MM.1S (cell line): Measurements from ENCODE around the gene COQ2.
A peak's percentile ranks its signal among the peaks of the same experiment; 100 is the strongest.

ENCODE experiments used
- DNase-seq: peaks from one replicate; pipeline ENCODE4 v3.0.0-alpha.2; 2015
- H2AFZ ChIP-seq: fragments of 300-600 bp; sonication (generic); 2 replicates; pipeline ENCODE4 v1.6.0; 2016; ENCODE audit warnings: antibody characterized with exemption, low read length
- H3F3A ChIP-seq: fragments of 300-600 bp; sonication (generic); 2 replicates; pipeline ENCODE4 v1.6.1; 2016; ENCODE audit warnings: mild to moderate bottlenecking, antibody characterized with exemption, low read length, moderate library complexity, mixed read lengths; ENCODE audit not compliant: insufficient read depth
- H3K27ac ChIP-seq: fragments of 300-600 bp; sonication (generic); 2 replicates; pipeline ENCODE4 v1.5.1; 2016; ENCODE audit warnings: mild to moderate bottlenecking, low read length
- H3K27me3 ChIP-seq: fragments of 300-600 bp; sonication (generic); replicated peaks from 2 replicates; pipeline ENCODE4 v1.6.0; 2016; ENCODE audit warnings: low read length; ENCODE audit not compliant: insufficient read depth
- H3K36me3 ChIP-seq: fragments of 300-600 bp; sonication (generic); replicated peaks from 2 replicates; pipeline ENCODE4 v1.6.1; 2016; ENCODE audit warnings: mild to moderate bottlenecking, low read length, mixed read lengths; ENCODE audit not compliant: insufficient read depth
- H3K4me1 ChIP-seq: fragments of 300-600 bp; sonication (generic); 2 replicates; pipeline ENCODE4 v1.6.1; 2016; ENCODE audit warnings: low read length, mixed read lengths
- H3K4me2 ChIP-seq: fragments of 300-600 bp; sonication (generic); 2 replicates; pipeline ENCODE4 v1.6.0; 2016; ENCODE audit warnings: low read depth, low read length
- H3K4me3 ChIP-seq: fragments of 300-600 bp; sonication (generic); 2 replicates; pipeline ENCODE4 v1.5.1; 2016; ENCODE audit warnings: low read length, mixed read lengths
- H3K79me2 ChIP-seq: fragments of 300-600 bp; sonication (generic); 2 replicates; pipeline ENCODE4 v1.6.1; 2016; ENCODE audit warnings: mixed run types, low read length, mixed read lengths
- H3K9ac ChIP-seq: fragments of 300-600 bp; sonication (generic); 2 replicates; pipeline ENCODE4 v1.6.1; 2016; ENCODE audit warnings: low read length, mixed read lengths
- H3K9me2 ChIP-seq: fragments of 300-600 bp; sonication (generic); replicated peaks from 2 replicates; pipeline ENCODE4 v1.6.1; 2016; ENCODE audit warnings: mild to moderate bottlenecking, low read length, mixed read lengths; ENCODE audit not compliant: insufficient read depth
- H3K9me3 ChIP-seq: fragments of 300-600 bp; sonication (generic); replicated peaks from 2 replicates; pipeline ENCODE4 v1.6.1; 2016; ENCODE audit warnings: mild to moderate bottlenecking, low read length, mixed read lengths; ENCODE audit not compliant: insufficient read depth
- H4K20me1 ChIP-seq: fragments of 300-600 bp; sonication (generic); 2 replicates; pipeline ENCODE4 v1.6.1; 2016; ENCODE audit warnings: mild to moderate bottlenecking, low read length, moderate library complexity, mixed read lengths; ENCODE audit not compliant: insufficient read depth
- CTCF ChIP-seq: fragments of 300-600 bp; sonication (generic); IDR thresholded peaks from 2 replicates; pipeline ENCODE4 v1.5.1; 2016; ENCODE audit warnings: antibody characterized with exemption, low read length, mixed read lengths
- EZH2 ChIP-seq: fragments of 300-600 bp; sonication (generic); optimal IDR thresholded peaks from 2 replicates; pipeline ENCODE3; 2017; ENCODE audit warnings: low read depth, mild to moderate bottlenecking, antibody characterized with exemption, low read length, mixed read lengths
- EZH2phosphoT487 ChIP-seq: fragments of 300-600 bp; sonication (generic); IDR thresholded peaks from 2 replicates; pipeline ENCODE4 v1.6.1; 2018; ENCODE audit warnings: antibody characterized with exemption, low read length

COQ2 gene

GRCh38 chr4:83262682-83263081 lies 21.9 kb downstream of the COQ2 start:
- no peaks in the 10 kb centered on the region for H3K27me3 ChIP-seq
- DNase-seq = no peak
- no peak overlapping the region for H3K27ac ChIP-seq
- H4K20me1 ChIP-seq = no peaks in the 10 kb centered on the region
- H3K9ac ChIP-seq = no peak overlapping the region
- H3K4me2 ChIP-seq = no peak overlapping the region
- H3K9me2 ChIP-seq = no peaks in the 10 kb centered on the region
- H3K79me2 ChIP-seq = no peaks in the 10 kb centered on the region
- TF ChIP-seq EZH2 (no peak), EZH2phosphoT487 (no peak), CTCF (no peak)
- H3K9me3 ChIP-seq = no peaks in the 10 kb centered on the region
- H3K36me3 ChIP-seq = peaks cover 8% of the 10 kb centered on the region; the same call in 1 of the 2 replicates
- H3K4me1 ChIP-seq = peaks cover 31% of the 10 kb centered on the region
- no peak overlapping the region for H3K4me3 ChIP-seq
- H2AFZ ChIP-seq = no peak overlapping the region
- H3F3A ChIP-seq = peaks cover 12% of the 10 kb centered on the region; the same call in 1 of the 2 replicates

GRCh38 chr4:83261307-83261706 lies 23.3 kb downstream of the COQ2 start:
- no peak overlapping the region for H3K27ac ChIP-seq
- TF ChIP-seq EZH2 = no peak
- no peak for TF ChIP-seq CTCF
- TF ChIP-seq EZH2phosphoT487 = no peak
- peaks cover 37% of the 10 kb centered on the region for H3K4me1 ChIP-seq
- H3F3A ChIP-seq = peaks cover 12% of the 10 kb centered on the region; the same call in 1 of the 2 replicates
- H3K79me2 ChIP-seq = no peaks in the 10 kb centered on the region
- no peak overlapping the region for H3K4me2 ChIP-seq
- peaks cover 8% of the 10 kb centered on the region; the same call in 1 of the 2 replicates for H3K36me3 ChIP-seq
- no peaks in the 10 kb centered on the region for H4K20me1 ChIP-seq
- no peaks in the 10 kb centered on the region for H3K9me3 ChIP-seq
- H3K9ac ChIP-seq = no peak overlapping the region
- H2AFZ ChIP-seq = no peak overlapping the region
- H3K27me3 ChIP-seq = no peaks in the 10 kb centered on the region
- no peak for DNase-seq
- no peaks in the 10 kb centered on the region for H3K9me2 ChIP-seq
- no peak overlapping the region for H3K4me3 ChIP-seq

GRCh38 chr4:83259586-83259985 lies 25.0 kb downstream of the COQ2 start:
- DNase-seq = peak; percentile 30
- peak overlapping the region; percentile 5; the same call in 1 of the 2 replicates for H3K27ac ChIP-seq
- H3K9me2 ChIP-seq = no peaks in the 10 kb centered on the region
- H3K4me3 ChIP-seq = no peak overlapping the region
- H3K4me2 ChIP-seq = peak overlapping the region; percentile 31
- H3K4me1 ChIP-seq = peaks cover 43% of the 10 kb centered on the region
- H4K20me1 ChIP-seq = no peaks in the 10 kb centered on the region
- no peaks in the 10 kb centered on the region for H3K9me3 ChIP-seq
- H3F3A ChIP-seq = peaks cover 12% of the 10 kb centered on the region; the same call in 1 of the 2 replicates
- H2AFZ ChIP-seq = no peak overlapping the region
- H3K27me3 ChIP-seq = no peaks in the 10 kb centered on the region
- no peak overlapping the region for H3K9ac ChIP-seq
- H3K36me3 ChIP-seq = peaks cover 8% of the 10 kb centered on the region; the same call in 1 of the 2 replicates
- H3K79me2 ChIP-seq = no peaks in the 10 kb centered on the region
- TF ChIP-seq CTCF (no peak), EZH2 (no peak), EZH2phosphoT487 (no peak)
